ENCODE data around the gene CPXM2. TPM values are rescaled to one million over a fixed set of nuclear protein-coding genes. Genes with fewer than 3 reads are reported as not detected.

Gene CPXM2
- total RNA-seq, 1 experiment from 2014 or later = 0.12 TPM

DNA sequence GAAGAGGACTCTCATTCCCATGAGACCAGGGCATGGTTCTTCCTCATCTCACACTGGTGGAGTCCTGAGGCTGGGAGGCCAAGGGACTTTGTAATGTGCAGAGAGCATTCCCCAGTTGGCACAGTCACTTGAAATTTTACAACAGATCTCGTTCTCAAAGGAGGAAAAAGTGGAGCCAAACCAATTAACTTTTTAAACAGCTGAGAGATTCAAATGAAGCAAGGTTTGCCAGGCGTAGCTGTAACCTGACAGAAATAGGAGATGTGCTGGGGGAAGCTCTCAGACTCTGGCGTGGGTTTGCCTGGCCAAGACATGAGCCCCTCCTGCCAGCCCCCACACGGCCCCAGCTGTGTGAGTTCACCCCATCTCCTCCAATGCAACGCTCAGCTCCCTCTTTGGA, 12.0 kb upstream of the CPXM2 start:
- TF ChIP-seq POLR2A (IDR thresholded peaks at IDR 0.05; ENCODE audit: borderline replicate concordance, extremely low read depth, insufficient read depth, insufficient read length) (no peak), EZH2phosphoT487 (IDR thresholded peaks at IDR 0.05; ENCODE audit: borderline replicate concordance) (no peak), SP1 (IDR thresholded peaks at IDR 0.05; ENCODE audit: low read depth) (no peak)
- POLR2A ChIA-PET = no interaction called here
- Histone ChIP-seq H3K4me1 (ENCODE audit: control insufficient read depth in 1 of 2, insufficient read depth in 2 of 2, low read length in 2 of 2) (no peaks in the 10 kb centered on the region), H3K4me3 (replicated peaks in 1 of 2; ENCODE audit: low read depth in 1 of 2, low read length in 2 of 2) (no peak overlapping the region), H3K9me2 (ENCODE audit: insufficient read depth) (no peaks in the 10 kb centered on the region), H2AFZ (ENCODE audit: low read depth, low read length, poor library complexity, severe bottlenecking) (no peak overlapping the region), H3K27me3 (ENCODE audit: insufficient read depth, low read length) (peaks cover 27% of the 10 kb centered on the region), H3K9me3 (ENCODE audit: control insufficient read depth in 1 of 2, insufficient read depth in 1 of 2, low read depth in 1 of 2, low read length in 2 of 2) (0 out of 4 replicates have a peak, but pooled peaks cover 0 to 3% of the 10 kb centered on the region in 2 experiments), H3K79me2 (ENCODE audit: insufficient read depth, low read length) (no peaks in the 10 kb centered on the region), H4K20me1 (ENCODE audit: insufficient read depth) (no peaks in the 10 kb centered on the region), H3K27ac (ENCODE audit: low read depth, low read length) (no peak overlapping the region), H3K9ac (ENCODE audit: low read length) (no peak overlapping the region), H3K4me2 (ENCODE audit: low read length) (no peak overlapping the region), H3K36me3 (ENCODE audit: control insufficient read depth in 1 of 2, insufficient read depth in 2 of 2, low read length in 2 of 2) (no peaks in the 10 kb centered on the region)
- intact Hi-C loops (cut with micrococcal nuclease) = no loop called here
- BruUV-seq (replicated peaks) = no TSS peak
- ATAC-seq (no peak), DNase-seq (ENCODE audit: low read depth, low spot score) (no peak)
- CTCF ChIA-PET = no interaction called here
- RAD21 ChIA-PET (ENCODE audit: low non-redundant PET in 1 of 2, low total read pairs in 2 of 2, uncharacterized antibody in 2 of 2, unreplicated experiment in 2 of 2) = no interaction called here

DNA sequence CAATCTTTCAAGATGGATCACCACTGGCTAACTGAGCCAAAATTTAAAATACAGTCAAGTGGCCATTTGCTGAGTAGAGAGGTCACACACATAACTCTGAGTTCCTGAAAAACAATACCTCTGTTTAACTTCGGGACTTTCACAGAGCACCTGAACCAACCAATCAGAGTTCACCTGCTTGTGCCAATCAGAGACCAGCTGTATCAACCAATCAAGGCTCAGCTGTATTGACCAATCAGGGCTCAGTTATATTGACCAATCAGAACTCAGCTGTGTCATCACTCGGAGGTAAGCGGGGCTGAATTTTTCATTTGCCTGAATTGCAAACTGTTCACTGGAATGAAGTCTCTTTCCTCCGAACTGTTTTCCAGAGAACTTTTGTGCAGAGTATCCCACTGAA, 10.0 kb upstream of the CPXM2 start:
- Histone ChIP-seq H3K27ac (ENCODE audit: low read depth, low read length) (no peak overlapping the region), H3K9ac (ENCODE audit: low read length) (no peak overlapping the region), H3K4me2 (ENCODE audit: low read length) (no peak overlapping the region), H3K27me3 (ENCODE audit: insufficient read depth, low read length) (peaks cover 12% of the 10 kb centered on the region), H3K36me3 (ENCODE audit: control insufficient read depth in 1 of 2, insufficient read depth in 2 of 2, low read length in 2 of 2) (no peaks in the 10 kb centered on the region), H3K9me2 (ENCODE audit: insufficient read depth) (no peaks in the 10 kb centered on the region), H4K20me1 (ENCODE audit: insufficient read depth) (no peaks in the 10 kb centered on the region), H2AFZ (ENCODE audit: low read depth, low read length, poor library complexity, severe bottlenecking) (no peak overlapping the region), H3K4me3 (replicated peaks in 1 of 2; ENCODE audit: low read depth in 1 of 2, low read length in 2 of 2) (no peak overlapping the region), H3K79me2 (ENCODE audit: insufficient read depth, low read length) (no peaks in the 10 kb centered on the region), H3K4me1 (ENCODE audit: control insufficient read depth in 1 of 2, insufficient read depth in 2 of 2, low read length in 2 of 2) (no peaks in the 10 kb centered on the region), H3K9me3 (ENCODE audit: control insufficient read depth in 1 of 2, insufficient read depth in 1 of 2, low read depth in 1 of 2, low read length in 2 of 2) (0 out of 4 replicates have a peak, but pooled peaks cover 0 to 3% of the 10 kb centered on the region in 2 experiments)
- peak; percentile 27 for DNase-seq (ENCODE audit: low read depth, low spot score)
- intact Hi-C loops (cut with micrococcal nuclease) = no loop called here
- TF ChIP-seq CEBPB (IDR thresholded peaks at IDR 0.05; ENCODE audit: low read depth) (no peak), EZH2phosphoT487 (IDR thresholded peaks at IDR 0.05; ENCODE audit: borderline replicate concordance) (no peak), EGR1 (IDR thresholded peaks at IDR 0.05; ENCODE audit: low read depth) (no peak), MAX (IDR thresholded peaks at IDR 0.05) (no peak), SP1 (IDR thresholded peaks at IDR 0.05; ENCODE audit: low read depth) (no peak), RAD21 (IDR thresholded peaks at IDR 0.05; ENCODE audit: low read depth) (no peak), SRF (IDR thresholded peaks at IDR 0.05; ENCODE audit: low read depth) (no peak), ZFX (IDR thresholded peaks at IDR 0.05) (no peak), YY1 (IDR thresholded peaks at IDR 0.05; ENCODE audit: extremely low read depth, insufficient replicate concordance, low read depth, low read length) (no peak)
- TF ChIP-seq, protein P1, sequence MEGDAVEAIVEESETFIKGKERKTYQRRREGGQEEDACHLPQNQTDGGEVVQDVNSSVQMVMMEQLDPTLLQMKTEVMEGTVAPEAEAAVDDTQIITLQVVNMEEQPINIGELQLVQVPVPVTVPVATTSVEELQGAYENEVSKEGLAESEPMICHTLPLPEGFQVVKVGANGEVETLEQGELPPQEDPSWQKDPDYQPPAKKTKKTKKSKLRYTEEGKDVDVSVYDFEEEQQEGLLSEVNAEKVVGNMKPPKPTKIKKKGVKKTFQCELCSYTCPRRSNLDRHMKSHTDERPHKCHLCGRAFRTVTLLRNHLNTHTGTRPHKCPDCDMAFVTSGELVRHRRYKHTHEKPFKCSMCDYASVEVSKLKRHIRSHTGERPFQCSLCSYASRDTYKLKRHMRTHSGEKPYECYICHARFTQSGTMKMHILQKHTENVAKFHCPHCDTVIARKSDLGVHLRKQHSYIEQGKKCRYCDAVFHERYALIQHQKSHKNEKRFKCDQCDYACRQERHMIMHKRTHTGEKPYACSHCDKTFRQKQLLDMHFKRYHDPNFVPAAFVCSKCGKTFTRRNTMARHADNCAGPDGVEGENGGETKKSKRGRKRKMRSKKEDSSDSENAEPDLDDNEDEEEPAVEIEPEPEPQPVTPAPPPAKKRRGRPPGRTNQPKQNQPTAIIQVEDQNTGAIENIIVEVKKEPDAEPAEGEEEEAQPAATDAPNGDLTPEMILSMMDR (IDR thresholded peaks at IDR 0.05 in 2 of 3, conservative IDR thresholded peaks at IDR 0.05 in 1 of 3; ENCODE audit: borderline replicate concordance in 1 of 3, insufficient read depth in 1 of 3, low read depth in 2 of 3, low read length in 2 of 3) = no peak
- TF ChIP-seq, protein P2, sequence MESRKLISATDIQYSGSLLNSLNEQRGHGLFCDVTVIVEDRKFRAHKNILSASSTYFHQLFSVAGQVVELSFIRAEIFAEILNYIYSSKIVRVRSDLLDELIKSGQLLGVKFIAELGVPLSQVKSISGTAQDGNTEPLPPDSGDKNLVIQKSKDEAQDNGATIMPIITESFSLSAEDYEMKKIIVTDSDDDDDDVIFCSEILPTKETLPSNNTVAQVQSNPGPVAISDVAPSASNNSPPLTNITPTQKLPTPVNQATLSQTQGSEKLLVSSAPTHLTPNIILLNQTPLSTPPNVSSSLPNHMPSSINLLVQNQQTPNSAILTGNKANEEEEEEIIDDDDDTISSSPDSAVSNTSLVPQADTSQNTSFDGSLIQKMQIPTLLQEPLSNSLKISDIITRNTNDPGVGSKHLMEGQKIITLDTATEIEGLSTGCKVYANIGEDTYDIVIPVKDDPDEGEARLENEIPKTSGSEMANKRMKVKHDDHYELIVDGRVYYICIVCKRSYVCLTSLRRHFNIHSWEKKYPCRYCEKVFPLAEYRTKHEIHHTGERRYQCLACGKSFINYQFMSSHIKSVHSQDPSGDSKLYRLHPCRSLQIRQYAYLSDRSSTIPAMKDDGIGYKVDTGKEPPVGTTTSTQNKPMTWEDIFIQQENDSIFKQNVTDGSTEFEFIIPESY (IDR thresholded peaks at IDR 0.05; ENCODE audit: extremely low read depth, insufficient replicate concordance, low read length) = no peak
- peak; percentile 56 for ATAC-seq
- POLR2A ChIA-PET = no interaction called here
- CTCF ChIA-PET = no interaction called here
- no TSS peak for BruUV-seq (replicated peaks)
- RAD21 ChIA-PET (ENCODE audit: low non-redundant PET in 1 of 2, low total read pairs in 2 of 2, uncharacterized antibody in 2 of 2, unreplicated experiment in 2 of 2) = no interaction called here

Data from HCT116 (cell line).